ENCODE results near the gene NUP54.

Gene NUP54

GRCh38 chr4:76144546-76144945 is 3.7 kb downstream of the NUP54 start:
- no peak for DNase-seq (ENCODE audit: low read depth)

- DNase-seq (ENCODE audit: low read depth), result no peak
Observed at GRCh38 chr4:76141241-76141640, 7.0 kb downstream of the NUP54 start.

GRCh38 chr4:76127754-76128153 is 20.4 kb downstream of the NUP54 start:
- no peak for DNase-seq (ENCODE audit: low read depth)

- no peak for DNase-seq (ENCODE audit: low read depth)
Observed at GRCh38 chr4:76125816-76126215, 22.4 kb downstream of the NUP54 start.

- DNase-seq (ENCODE audit: low read depth), result no peak
Observed at GRCh38 chr4:76120199-76120598, 28.0 kb downstream of the NUP54 start.

GRCh38 chr4:76117536-76117935 is 30.7 kb downstream of the NUP54 start:
- DNase-seq (ENCODE audit: low read depth), result no peak

GRCh38 chr4:76116821-76117220 is 31.4 kb downstream of the NUP54 start:
- DNase-seq (ENCODE audit: low read depth), result no peak

GRCh38 chr4:76108467-76109181 is 39.6 kb downstream of the NUP54 start:
- DNase-seq (ENCODE audit: low read depth), result no peak

- no peak for DNase-seq (ENCODE audit: low read depth)
Observed at GRCh38 chr4:76106442-76106841, 41.8 kb downstream of the NUP54 start.

GRCh38 chr4:76105652-76106051 is 42.5 kb downstream of the NUP54 start:
- no peak for DNase-seq (ENCODE audit: low read depth)

GRCh38 chr4:76096076-76096475 is 52.1 kb downstream of the NUP54 start:
- DNase-seq (ENCODE audit: low read depth), result no peak

GRCh38 chr4:76095568-76095967 is 52.6 kb downstream of the NUP54 start:
- no peak for DNase-seq (ENCODE audit: low read depth)

GRCh38 chr4:76091052-76091451 is 57.1 kb downstream of the NUP54 start:
- DNase-seq (ENCODE audit: low read depth), result no peak

- DNase-seq (ENCODE audit: low read depth), result peak; percentile 77
Observed at GRCh38 chr4:76090241-76090691, 57.9 kb downstream of the NUP54 start.

GRCh38 chr4:76088719-76089118 is 59.5 kb downstream of the NUP54 start:
- no peak for DNase-seq (ENCODE audit: low read depth)

- peak; percentile 22 for DNase-seq (ENCODE audit: low read depth)
Observed at GRCh38 chr4:76087007-76087769, 61.0 kb downstream of the NUP54 start.

- no peak for DNase-seq (ENCODE audit: low read depth)
Observed at GRCh38 chr4:76084542-76084941, 63.7 kb downstream of the NUP54 start.

GRCh38 chr4:76083386-76083988 is 64.7 kb downstream of the NUP54 start:
- DNase-seq (ENCODE audit: low read depth), result no peak

- no peak for DNase-seq (ENCODE audit: low read depth)
Observed at GRCh38 chr4:76078033-76078613, 70.1 kb downstream of the NUP54 start.

- DNase-seq (ENCODE audit: low read depth), result no peak
Observed at GRCh38 chr4:76074993-76075600, 73.1 kb downstream of the NUP54 start.

- no peak for DNase-seq (ENCODE audit: low read depth)
Observed at GRCh38 chr4:76074468-76074867, 73.7 kb downstream of the NUP54 start, which contains the start of gene ART3. Gene ART3 (plus strand): TSS chr4:76074709. CDS start chr4:76075890, 1,181 bp downstream.

GRCh38 chr4:76072760-76073159 is 75.4 kb downstream of the NUP54 start:
- no peak for DNase-seq (ENCODE audit: low read depth)
